ENCODE data around the gene ZFP3.

DNA sequence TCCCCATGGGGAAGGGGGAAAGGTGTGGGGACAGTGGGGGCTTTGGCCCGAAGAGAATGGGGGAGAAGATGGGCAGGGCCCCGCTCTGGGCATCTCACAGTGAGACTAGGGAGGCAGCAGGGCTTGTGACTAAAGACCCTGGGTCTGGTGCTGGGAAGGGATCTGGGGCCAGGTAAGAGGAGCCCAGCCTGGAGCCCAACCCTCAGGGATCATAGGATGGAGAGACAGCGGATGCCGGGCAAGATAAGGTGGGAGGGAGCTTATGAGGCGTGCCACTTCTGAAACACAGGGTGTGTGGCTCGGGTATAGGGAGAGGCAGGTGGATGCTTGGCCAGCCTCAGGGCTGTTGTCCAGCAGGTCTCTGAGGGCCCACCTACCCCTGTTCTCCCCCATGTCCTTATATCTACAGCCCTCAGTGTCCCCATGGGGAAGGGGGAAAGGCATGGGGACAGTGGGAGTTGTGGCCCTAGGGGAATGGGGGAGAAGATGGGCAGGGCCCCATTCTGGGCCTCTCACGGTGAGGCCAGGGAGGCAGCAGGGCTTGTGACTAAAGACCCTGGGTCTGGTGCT is 53.0 kb downstream of the ZFP3 start:
- TF ChIP-seq, protein P1, sequence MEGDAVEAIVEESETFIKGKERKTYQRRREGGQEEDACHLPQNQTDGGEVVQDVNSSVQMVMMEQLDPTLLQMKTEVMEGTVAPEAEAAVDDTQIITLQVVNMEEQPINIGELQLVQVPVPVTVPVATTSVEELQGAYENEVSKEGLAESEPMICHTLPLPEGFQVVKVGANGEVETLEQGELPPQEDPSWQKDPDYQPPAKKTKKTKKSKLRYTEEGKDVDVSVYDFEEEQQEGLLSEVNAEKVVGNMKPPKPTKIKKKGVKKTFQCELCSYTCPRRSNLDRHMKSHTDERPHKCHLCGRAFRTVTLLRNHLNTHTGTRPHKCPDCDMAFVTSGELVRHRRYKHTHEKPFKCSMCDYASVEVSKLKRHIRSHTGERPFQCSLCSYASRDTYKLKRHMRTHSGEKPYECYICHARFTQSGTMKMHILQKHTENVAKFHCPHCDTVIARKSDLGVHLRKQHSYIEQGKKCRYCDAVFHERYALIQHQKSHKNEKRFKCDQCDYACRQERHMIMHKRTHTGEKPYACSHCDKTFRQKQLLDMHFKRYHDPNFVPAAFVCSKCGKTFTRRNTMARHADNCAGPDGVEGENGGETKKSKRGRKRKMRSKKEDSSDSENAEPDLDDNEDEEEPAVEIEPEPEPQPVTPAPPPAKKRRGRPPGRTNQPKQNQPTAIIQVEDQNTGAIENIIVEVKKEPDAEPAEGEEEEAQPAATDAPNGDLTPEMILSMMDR (IDR thresholded peaks at IDR 0.05) = no peak
- TF ChIP-seq POLR2A (IDR thresholded peaks at IDR 0.05) = no peak
